8988T (cell line): ENCODE measurements around the gene RUNX1.

Source experiments
- DNase-seq: peaks from one replicate; pipeline ENCODE4 v3.0.0; 2011

RUNX1 gene

DNA sequence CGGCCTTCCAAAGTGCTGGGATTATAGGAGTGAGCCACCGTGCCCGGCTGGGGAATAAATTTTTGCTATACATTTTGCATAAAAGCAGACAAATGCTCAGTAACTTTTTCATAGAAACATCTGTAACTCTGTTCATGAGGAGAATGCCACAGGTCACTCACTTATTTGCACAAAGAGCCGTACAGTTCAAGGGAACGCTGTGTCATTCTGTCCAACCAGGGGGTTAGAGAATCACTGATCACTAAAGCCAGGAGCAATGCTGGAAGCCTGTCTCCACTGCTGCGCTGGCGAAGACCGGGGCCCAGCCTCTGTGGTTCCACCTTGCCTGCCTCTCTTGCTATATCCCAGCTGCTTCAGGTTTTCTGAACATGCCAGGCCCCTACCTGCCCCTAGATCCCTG lies 58.3 kb downstream of the RUNX1 start:
- no peak for DNase-seq

DNA sequence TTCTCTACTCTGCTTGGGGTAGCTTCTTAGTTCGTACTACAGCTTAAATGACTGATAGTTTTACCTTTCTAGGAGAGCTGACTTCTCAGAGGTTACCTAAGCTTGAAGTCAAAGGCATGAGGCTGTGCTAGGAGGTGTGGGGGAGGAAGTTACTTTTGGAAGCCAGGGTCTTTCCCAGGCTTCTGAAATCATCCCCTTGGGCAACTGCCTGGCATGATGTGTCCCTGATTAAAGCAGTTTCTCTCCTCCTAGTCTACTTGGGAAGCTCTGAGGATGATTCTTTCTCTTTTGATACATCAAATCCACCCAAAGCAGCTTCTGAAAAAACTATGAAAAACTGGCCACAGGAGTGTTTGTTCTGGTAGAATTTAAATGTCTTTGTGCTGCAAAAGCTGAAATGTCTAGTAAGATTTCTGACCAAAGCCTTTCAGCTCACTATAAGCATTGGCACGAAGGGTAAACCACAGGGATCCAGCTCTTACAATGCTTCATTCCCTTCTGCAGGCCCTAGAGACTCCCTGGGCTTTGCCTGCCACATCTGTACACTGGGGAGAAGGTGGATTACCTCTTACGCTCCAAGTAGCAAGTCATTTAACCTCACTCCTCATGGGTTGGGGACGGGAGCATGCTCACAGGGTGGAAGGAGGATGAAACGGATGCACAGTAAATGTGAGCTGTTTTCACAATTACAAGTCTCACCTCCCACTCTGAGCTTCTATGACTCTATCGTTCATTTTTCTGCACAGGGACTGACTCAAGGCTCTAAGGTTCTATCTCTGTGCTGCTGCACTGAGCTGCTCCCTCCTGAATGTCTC lies 59.6 kb downstream of the RUNX1 start:
- DNase-seq, result no peak

DNA sequence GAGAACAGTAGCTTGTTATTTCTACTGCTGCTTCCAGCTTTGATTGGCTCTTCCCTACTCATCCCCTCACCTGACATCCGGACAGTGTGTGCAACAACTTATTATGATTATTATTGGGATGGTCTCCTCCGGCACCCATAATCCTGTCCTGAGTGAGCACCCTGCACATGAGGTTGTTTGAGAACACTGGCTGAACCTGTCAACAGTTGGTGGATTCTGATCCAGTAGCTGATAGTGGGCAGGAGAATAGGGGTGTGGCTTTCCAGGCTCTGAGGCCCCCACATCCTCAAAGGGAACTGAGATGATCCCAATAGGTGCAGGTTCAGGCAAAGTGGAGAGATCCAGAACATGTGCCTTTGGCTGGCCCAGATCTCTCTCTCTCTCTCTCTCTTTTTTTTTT lies 60.5 kb downstream of the RUNX1 start:
- no peak for DNase-seq

DNA sequence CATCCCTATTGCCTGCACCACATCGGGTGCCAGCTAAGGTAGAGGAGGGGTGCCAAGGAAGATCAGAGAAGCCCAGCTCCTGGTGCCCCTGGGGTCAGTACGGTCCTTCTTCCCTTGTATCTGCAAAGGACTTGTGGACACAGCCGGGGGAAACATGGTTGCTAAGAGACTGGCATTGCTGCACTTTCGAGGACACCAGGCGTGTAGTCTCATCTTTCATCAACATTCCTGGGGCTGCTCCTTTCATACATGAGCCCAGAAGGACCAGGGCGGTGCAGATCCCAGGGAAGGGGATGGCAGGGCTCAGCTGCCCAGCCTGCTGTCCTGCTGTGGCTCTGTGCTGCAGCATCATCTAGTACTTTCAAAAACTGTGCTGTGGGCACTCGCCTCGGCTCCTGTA lies 61.0 kb downstream of the RUNX1 start:
- no peak for DNase-seq

DNA sequence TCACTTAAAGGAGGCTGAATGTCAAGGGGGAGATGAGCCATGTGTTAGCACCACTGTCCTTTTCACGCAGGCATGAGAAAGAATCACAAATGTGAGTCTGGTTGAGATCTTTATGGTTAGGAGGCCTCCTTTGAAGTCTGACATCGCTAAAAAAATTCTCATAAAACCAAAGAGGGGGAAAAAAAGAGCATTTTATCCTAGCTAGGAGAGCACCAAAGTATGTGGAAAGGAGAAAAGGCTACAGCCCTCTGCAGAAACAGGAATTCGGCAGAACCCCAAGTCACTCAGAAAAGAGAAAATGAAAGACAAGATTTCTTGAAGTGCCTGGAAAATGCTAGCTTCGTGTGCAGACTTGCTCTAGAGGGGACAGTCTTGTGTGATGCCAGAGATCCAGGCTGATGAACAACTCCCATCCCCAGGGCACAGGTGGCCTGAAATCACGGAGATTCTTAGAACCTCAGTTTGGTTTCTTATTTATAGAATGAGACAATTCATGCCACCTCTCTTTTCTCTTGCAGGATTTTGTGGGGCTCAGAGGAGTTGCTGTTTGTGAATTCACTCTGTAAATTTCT lies 61.5 kb downstream of the RUNX1 start:
- no peak for DNase-seq

DNA sequence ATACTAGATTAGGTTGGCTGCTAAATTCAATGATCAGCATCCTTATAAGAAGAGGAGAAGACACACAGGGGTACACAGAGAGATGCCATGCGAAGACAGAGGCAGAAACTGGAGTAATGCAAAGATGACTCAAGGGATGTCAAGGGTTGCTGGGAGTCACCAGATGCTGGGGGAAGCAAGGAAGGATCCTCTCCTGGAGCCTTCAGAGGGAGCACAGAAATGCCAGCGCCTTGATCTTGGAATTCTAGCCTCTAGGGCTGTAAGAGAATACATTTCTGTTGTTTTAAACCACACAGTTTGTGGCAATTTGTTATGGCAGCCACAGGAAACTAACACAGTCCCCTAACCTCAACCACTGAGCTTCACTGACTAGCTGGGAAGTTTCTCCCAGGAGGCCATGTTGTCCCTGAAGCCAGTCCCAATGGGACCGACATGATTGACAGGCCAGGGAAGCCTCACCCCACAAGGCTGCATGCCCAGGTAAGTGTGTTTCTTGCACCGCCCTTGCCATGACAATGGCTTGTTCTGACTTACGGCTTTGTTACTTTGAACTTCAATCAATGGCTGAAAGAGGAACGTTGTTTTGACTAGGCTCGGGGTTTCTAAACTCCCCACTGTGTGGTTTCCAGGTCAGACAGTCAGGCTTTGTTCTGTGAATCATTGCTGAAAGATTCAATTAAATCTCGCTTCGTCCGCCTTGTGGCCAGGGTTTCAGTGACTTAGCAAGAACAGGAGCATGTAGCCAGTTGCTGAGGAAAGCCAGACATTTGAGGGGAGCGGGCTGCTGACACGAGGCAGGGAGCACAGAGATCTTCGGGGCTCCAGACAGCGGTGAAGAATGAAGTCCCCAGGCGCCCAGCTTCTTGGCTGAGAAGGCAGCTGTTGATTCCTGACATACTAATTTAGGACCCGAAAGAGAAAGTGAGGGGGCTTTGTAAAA lies 62.3 kb downstream of the RUNX1 start:
- DNase-seq, result no peak

DNA sequence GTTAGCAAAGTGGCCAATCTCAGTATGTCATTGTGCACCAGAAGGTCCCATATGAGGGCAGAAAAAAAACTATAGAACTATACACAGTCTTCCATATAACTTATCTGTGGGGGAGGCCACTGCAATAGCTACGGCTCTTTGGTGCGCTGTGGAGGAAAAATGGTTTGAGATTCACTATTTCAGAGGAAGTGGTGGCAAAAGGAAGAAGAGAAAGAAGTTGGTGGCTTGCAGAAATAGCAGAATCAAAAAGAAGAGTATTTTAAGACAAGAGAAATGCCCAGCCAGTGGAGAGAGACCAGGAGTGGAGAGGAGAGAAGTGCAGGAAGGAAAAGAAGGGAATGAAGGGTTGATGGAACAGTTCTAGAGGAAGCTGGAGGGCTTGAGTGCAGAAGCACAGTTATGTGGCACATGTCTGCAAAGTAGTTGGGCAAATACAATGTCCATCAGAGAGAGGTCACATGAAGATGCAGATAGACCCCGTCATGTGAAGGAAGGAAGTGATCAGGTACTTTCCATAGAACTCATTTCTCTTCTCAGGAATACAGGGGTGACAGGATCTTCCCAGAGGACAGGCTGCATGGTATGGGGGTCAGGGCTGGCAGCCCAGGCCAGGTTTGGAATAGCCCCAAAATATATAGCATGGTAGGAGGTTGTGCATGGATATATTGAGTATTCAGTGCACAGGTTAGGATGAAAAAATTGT lies 64.6 kb downstream of the RUNX1 start:
- no peak for DNase-seq

DNA sequence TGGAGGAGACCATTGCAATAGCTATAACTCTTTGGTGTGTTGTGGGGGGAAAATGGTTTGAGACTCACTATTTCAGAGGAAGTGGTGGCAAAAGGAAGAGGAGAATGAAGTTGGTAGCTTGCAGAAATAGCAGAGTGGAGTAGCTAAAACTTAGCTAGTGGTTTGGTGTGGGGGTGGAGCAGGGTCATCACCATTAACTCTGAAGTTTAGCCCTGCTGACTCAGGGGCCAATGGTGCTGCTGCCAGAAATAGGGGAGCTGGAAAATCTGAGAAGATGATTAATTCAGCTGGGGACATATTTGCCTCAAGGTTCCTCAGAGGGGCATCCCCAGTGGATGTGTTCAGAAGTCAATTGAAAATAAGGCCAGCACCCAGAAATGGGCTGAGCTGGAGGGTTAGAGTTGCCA lies 65.4 kb downstream of the RUNX1 start:
- DNase-seq, result no peak

DNA sequence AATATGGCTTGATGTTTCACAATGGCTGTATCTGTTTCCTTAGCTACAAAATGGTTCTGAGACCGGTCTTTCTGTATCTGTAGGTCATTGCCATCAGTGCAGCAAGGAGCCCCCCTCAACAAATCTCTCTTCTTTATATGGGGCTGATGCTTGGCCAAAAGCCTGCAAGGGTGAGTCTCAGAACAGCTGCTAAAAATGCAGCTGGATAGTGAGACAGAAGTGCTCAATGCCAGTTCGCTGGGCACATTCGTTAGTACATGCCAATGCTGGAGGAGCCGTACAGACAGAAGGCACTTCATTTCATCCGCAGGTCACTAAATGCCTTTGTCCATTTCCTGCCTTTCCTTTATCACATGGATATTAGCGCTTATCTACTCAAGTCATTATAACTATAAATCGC lies 67.3 kb downstream of the RUNX1 start:
- no peak for DNase-seq

DNA sequence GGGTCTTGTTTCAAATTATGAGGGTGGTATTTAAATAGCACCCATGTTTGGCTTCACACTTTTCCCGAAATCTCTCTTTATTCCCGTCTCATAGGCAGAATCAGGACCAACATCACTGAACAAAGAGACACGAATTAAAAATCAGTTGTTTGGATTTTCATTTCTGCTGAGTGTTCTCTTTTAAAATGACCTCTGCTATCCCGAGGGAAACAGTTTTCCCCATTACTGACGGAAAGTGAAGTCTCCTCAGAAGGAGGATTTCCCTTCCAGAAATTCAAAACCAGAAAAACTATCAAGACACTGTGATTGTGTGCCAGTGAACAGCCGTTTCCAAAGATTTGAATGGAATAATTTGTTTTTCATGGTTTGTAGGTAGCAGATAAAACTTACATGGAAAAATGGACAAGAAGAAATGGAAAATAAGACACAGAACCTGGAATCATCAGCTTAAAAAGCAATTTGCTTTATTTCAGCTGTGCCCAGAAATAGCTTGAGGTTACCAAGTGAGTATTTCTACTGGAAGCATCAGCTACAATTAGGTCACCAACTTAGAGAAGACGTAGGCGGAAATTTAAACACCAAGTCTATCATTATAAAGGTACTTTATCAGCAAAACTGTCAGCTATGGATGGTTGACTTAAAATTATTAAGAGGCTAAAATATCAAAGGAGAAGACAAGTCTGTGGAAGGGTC lies 68.5 kb downstream of the RUNX1 start:
- DNase-seq, result no peak

DNA sequence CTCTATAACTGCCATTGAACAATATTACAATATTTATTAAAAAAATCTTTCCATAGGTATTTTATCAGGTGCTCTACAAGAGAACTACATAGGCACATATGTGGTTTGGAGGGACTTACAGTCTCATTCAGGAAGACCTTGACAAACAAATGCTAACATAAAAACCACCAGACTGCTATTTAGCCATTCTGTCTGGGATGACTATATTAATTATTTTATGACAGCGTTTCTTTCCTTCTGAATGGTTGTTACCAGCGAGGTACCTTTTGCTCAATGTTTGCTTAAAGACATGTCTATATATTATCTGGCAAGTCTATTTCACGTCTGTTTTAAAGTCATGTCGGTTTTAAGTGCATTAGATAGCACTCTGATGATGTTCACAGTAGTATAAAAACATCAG lies 69.7 kb downstream of the RUNX1 start:
- no peak for DNase-seq

DNA sequence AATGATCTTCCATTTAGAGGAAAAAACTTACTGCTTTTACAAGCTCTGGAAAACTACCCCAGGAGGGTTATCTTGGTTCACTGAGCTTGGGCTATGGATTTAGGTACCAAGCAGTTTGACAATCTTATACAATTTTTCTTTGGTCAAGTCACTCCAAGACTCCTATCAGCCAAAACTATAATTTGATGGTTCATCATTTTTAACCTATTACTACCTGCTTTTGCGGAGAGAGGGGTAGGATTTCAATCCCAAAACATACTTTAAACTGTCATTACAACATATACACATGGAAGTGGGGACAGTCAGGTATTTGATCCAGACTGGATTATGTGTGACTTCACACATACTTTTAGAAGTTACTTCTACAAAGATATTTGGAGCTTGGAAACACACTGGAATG lies 71.8 kb downstream of the RUNX1 start:
- DNase-seq, result no peak

DNA sequence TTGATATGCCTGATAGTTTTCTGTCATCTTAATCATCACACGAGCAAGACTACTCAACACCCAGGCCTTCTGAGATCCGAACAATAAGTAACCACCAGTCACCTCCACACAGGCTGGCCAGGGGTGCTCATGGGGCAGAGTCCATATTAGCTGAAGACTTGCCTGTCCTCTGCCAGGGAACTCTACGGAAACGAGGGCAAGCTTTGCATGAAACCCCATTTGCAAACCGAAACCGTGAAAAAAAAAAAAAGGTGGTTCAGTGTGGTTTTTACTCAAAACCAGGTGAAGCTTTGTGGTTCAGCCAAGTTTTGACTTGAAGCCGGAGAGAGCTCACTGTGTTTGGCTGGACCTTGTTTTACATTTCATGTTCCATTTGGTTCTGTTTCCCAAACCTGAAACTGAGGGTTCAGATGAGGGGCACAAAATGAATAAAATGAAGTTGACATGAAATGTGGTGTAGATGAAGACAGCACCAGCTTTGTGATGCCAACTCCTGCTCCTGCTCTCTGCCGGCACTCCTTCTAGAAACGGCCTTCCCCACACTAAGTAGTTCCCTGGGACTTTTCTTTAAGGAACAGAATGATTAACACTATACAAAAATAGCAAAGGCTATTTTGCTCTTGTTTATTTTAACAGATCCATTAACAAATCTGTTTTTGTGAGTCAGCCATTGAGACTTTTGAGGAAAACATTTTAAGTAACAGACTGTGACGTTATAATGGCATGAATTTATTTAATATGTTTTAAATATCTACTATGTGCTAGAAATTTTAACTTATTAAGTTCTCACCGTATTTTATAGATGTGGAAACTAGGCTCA lies 74.7 kb downstream of the RUNX1 start:
- DNase-seq, result no peak

DNA sequence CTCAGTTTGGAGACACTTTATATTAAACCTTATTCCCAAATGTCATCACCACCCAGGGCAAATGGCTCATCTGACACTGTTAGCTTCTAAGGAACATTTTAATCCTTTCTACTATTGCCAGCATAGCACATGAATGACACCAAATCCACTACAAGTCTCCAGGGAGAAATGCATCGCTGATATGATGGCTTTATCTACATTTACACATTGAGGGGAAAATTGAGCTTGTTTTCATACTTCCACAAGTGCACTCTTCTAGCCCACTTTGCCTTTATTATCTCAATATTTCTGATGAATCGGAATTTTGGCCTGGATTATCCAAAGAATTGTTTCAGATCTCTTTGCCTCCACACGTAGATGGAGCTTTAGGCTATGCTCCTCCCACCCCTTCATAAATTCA lies 75.4 kb downstream of the RUNX1 start:
- no peak for DNase-seq

DNA sequence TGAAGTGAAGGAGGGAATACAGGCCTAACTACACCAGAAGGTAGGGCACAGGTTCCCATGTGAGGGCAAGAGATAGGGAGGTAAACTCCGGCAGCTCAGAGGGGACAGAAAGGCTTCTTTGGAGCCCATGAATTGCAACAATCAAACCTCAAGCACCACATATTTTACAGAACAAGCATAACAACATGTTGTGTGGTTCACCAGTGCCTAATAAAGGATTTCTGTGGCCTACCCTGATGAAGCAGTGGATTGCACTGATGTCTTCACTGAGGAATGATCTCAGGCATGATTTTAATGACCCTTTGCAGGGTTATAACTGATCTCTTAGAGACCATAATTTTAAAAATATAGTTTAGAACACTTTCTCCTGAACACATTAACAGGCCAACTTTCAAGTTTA lies 77.4 kb downstream of the RUNX1 start:
- DNase-seq, result no peak

DNA sequence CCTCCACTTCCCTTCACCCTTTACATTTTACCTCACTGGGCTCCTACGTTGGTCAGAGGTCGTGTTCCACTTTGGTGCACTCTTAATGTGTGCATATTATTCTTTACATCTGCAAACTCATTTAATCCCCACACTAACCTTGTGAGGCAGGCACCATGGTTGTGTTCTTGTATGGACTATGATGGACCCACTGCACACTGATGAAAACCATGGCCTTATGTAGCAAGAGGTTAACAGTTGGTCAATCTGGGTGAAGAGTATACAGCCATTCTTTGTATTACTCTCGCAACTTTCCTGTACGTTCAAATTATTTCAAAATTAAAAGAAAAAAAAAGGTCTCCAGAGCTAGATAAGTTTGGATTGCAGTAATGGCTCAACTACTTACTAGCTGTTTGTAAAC lies 78.5 kb downstream of the RUNX1 start:
- DNase-seq, result no peak

DNA sequence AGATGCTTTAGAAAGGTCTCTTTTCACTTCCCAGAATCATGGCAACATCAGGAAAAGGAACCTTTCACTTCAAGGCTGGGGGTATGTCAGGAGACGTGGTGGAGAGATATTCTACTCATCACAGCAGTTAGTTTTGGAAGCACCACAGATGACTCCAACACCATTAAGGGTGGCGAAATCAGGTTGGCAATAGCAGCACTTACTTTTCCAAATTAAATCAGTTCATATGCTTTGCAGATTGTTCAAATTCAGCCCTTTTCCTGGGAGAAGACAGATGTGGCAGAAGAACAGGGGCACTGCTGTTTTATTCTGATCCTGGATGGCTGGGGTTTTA lies 79.0 kb downstream of the RUNX1 start:
- DNase-seq, result no peak

DNA sequence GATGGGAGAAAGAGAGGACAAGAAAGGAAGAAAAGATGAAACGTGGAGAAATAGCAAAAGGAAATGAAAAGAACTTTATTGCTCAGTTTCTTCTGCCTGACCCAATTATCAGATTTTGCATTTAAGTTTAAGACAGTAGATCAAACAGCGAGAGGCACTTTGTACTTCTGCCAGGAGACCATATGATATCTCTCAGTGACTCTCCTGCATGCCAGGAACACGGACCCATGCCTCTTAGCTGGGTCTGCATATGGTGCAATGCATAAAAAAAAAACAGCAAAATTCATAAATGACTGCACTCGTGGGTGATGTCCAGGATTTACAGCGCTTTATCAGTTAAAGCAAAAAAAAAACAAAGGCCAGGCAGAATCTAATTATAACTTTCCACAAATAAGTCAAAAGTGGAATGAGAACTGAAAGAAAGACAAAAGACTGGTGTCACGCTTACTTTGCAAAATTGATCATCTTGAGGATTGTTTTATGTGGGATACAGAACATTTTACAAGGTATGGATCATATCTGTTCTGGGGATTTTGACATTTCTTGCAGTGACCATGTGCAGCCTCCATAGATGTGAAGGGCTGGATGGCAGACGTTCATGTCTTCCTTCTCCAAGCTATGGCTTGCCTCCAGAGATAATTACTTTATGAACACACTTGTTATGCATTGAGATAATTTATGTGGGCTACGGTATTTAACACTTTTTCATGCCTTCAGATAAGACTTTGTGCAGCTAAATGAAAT lies 79.5 kb downstream of the RUNX1 start:
- DNase-seq, result no peak

DNA sequence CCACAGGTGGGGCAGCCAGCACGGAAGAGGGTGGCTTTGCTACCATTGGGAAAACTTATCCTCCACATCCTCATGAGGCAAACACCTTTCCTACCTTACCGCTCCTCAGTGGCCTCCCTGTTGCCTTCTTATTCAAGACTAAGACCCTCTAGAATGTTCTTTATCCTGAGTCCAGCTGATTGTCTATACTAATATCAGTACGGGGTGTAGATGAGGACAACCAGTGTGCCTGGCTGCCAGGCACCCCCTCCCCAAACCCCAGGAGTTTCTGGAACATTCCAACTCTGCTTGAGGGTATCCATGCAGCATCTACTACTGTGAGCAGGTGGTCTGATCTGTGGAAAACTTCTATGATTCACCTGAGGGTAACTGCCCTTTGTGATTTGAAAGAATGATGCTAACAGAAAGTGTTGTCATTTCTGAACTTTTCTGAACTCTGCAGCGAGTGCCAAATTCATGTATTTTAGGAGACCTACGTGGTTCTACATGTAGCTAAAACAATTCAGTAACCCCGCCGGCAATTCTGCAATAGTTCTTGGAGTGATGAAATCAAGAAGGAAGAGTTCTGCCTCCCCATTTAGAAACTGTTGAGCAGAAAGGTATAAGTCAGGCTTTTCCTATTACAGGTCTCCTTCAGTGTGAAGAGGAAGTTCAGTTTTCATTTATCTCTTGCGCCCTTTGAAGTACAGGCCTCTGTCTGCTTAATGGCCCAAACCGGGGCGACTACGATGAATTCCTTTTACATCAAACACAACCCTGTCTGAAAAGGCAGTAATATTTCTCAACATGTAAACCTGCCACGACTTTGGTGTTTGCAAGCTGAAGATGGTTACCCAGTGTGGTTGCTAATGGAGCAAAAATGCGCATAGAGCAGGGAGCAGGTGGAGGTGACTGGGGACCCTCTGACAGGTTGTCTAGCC lies 80.4 kb downstream of the RUNX1 start:
- DNase-seq, result no peak
